OCI-LY1 (cell line): ENCODE data around the gene GZMM.

Experiments
- H2AFZ ChIP-seq: fragments of 200-600 bp; sonication (generic), shearing (Covaris generic); 2 replicates; pipeline ENCODE4 v1.6.0; 2014; ENCODE audit warnings: antibody characterized with exemption, mild to moderate bottlenecking, low read length
- H3F3A ChIP-seq: fragments of 200-600 bp; sonication (generic), shearing (Covaris generic); 2 replicates; pipeline ENCODE4 v1.6.0; 2014; ENCODE audit warnings: mild to moderate bottlenecking, antibody characterized with exemption, low read length, moderate library complexity; ENCODE audit not compliant: insufficient read depth
- H3K27ac ChIP-seq: fragments of 200-600 bp; sonication (generic); 2 replicates; pipeline ENCODE4 v1.5.1; 2014; ENCODE audit warnings: low read length, mixed run types, mild to moderate bottlenecking, low read depth; ENCODE audit not compliant: poor library complexity, severe bottlenecking
- H3K27me3 ChIP-seq: fragments of 200-600 bp; sonication (generic); 2 replicates; pipeline ENCODE4 v1.6.0; 2014; ENCODE audit warnings: antibody characterized with exemption, mild to moderate bottlenecking, low read length, moderate library complexity; ENCODE audit not compliant: insufficient read depth
- H3K36me3 ChIP-seq: fragments of 200-600 bp; sonication (generic); 2 replicates; pipeline ENCODE4 v1.6.1; 2014; ENCODE audit warnings: mild to moderate bottlenecking, antibody characterized with exemption, low read length, moderate library complexity, mixed read lengths; ENCODE audit not compliant: insufficient read depth
- H3K4me1 ChIP-seq: fragments of 200-600 bp; sonication (generic); 2 replicates; pipeline ENCODE4 v1.5.1; 2014; ENCODE audit warnings: mild to moderate bottlenecking, low read length, moderate library complexity; ENCODE audit not compliant: insufficient read depth, severe bottlenecking
- H3K4me2 ChIP-seq: fragments of 200-600 bp; sonication (generic), shearing (Covaris generic); 2 replicates; pipeline ENCODE4 v1.6.1; 2014; ENCODE audit warnings: low read length
- H3K4me3 ChIP-seq: fragments of 200-600 bp; sonication (generic); 2 replicates; pipeline ENCODE4 v1.5.1; 2014; ENCODE audit warnings: low read length, low read depth, mild to moderate bottlenecking, mixed read lengths; ENCODE audit not compliant: poor library complexity, severe bottlenecking
- H3K79me2 ChIP-seq: fragments of 200-600 bp; shearing (Covaris generic); 2 replicates; pipeline ENCODE4 v1.6.1; 2016; ENCODE audit warnings: mixed run types, low read length, mixed read lengths; ENCODE audit not compliant: insufficient read depth
- H3K9ac ChIP-seq: fragments of 200-600 bp; sonication (generic), shearing (Covaris generic); 2 replicates; pipeline ENCODE4 v1.6.1; 2014; ENCODE audit warnings: mild to moderate bottlenecking, low read length, mixed read lengths
- H3K9me2 ChIP-seq: fragments of 200-600 bp; sonication (generic), shearing (Covaris generic); 2 replicates; pipeline ENCODE4 v1.6.1; 2014; ENCODE audit warnings: low read depth, mild to moderate bottlenecking, low read length, mixed read lengths
- H3K9me3 ChIP-seq: fragments of 200-600 bp; shearing (Covaris generic); 2 replicates; pipeline ENCODE4 v1.6.1; 2014; ENCODE audit warnings: low read length, mixed read lengths
- H4K20me1 ChIP-seq: fragments of 200-600 bp; sonication (generic), shearing (Covaris generic); 2 replicates; pipeline ENCODE4 v1.6.0; 2016; ENCODE audit warnings: mild to moderate bottlenecking, low read length; ENCODE audit not compliant: insufficient read depth
- CTCF ChIP-seq: fragments of 200-600 bp; sonication (generic), shearing (Covaris generic); IDR thresholded peaks from 2 replicates; pipeline ENCODE4 v1.5.1; 2017; ENCODE audit warnings: mild to moderate bottlenecking, antibody characterized with exemption, low read length, moderate library complexity, mixed read lengths
- EZH2 ChIP-seq: fragments of 200-600 bp; sonication (generic), shearing (Covaris generic); IDR thresholded peaks from 2 replicates; pipeline ENCODE4 v1.8.0; 2017; ENCODE audit warnings: borderline replicate concordance, mixed run types, mild to moderate bottlenecking, antibody characterized with exemption, low read length, moderate library complexity, mixed read lengths

The GZMM gene

DNA sequence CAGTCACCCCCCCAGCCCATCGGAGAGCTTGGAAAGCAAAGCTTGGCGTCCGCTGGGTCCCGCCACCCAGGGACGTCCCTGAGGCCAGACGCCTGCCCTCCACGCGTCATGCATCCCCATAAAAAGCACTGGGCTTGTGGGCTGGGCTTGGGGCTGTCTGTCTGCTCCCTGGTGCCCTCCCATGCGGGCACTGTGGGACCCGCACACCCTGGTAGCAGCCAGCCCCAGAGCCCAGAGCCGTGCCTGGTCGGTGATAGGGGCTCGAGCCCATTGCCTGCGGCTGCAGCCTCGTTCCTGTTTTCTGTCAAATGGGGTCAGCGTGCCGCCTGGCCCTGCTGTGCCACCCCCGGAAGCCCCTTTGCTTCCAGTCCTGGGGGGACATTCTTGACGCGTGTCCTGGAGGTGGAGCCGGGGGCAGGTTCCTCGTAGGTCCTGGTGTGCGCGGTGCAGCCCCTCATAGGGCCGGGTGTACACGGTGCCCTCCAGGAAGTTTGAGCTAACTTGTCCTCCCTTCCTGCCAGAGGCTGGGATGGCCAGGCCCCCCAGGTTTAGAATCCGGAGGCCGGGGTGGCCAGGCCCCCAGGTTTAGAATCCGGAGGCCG is 4.3 kb upstream of the GZMM start:
- Histone ChIP-seq H3K4me2 (no peak overlapping the region), H3K79me2 (no peaks in the 10 kb centered on the region), H2AFZ (no peak overlapping the region), H3K9ac (no peak overlapping the region), H3K27ac (no peak overlapping the region), H3K9me3 (no peaks in the 10 kb centered on the region), H3F3A (no peaks in the 10 kb centered on the region), H3K4me3 (no peak overlapping the region), H3K36me3 (peaks cover 14% of the 10 kb centered on the region), H3K4me1 (peaks cover 10% of the 10 kb centered on the region), H4K20me1 (no peaks in the 10 kb centered on the region), H3K9me2 (no peaks in the 10 kb centered on the region), H3K27me3 (no peaks in the 10 kb centered on the region)
- TF ChIP-seq CTCF (no peak), EZH2 (no peak)

DNA sequence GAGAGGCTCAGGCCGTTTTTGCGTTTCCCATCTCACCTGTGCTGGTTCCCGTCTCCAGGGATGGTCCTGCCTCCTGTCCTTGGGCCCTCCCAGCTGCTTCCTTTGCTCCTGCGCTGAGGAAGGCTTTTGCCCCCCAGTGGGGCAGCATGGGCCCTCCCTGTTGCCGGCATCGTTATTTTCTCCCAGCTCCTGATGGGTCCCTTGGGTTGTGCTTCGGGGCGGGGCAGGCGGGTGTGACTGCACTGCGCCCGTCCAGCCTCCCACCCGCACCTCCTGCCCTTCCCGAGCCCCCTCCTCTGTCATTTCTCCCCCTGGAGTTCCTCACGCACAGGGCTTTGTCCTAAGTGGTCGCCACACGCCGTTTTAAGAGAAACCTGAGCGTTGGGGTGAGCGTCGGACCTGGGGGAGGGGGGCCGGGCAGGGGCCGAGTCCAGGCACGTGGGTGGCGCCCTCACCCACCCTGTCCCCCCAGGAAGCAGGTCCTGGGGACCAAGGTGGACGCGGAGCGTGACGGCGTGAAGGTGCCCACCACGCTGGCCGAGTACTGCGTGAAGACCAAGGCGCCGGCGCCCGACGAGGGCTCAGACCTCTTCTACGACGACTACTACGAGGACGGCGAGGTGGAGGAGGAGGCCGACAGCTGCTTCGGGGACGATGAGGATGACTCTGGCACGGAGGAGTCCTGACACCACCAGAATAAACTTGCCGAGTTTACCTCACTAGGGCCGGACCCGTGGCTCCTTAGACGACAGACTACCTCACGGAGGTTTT is 2.8 kb upstream of the GZMM start:
- Histone ChIP-seq H4K20me1 (no peaks in the 10 kb centered on the region), H3F3A (no peaks in the 10 kb centered on the region), H3K4me1 (peaks cover 10% of the 10 kb centered on the region), H3K79me2 (no peaks in the 10 kb centered on the region), H3K4me3 (no peak overlapping the region), H3K9me3 (no peaks in the 10 kb centered on the region), H2AFZ (no peak overlapping the region), H3K4me2 (no peak overlapping the region), H3K9ac (no peak overlapping the region), H3K27ac (no peak overlapping the region), H3K27me3 (no peaks in the 10 kb centered on the region), H3K36me3 (peaks cover 14% of the 10 kb centered on the region), H3K9me2 (no peaks in the 10 kb centered on the region)
- no peak for TF ChIP-seq EZH2
- no peak for TF ChIP-seq CTCF

- H3K9me3 ChIP-seq, result no peaks in the 10 kb centered on the region
- H3K36me3 ChIP-seq, result peaks cover 7% of the 10 kb centered on the region
Measured at GRCh38 chr19:541699-542098, 2.2 kb upstream of the GZMM start.

More at GRCh38 chr19:541699-542098, 2.2 kb upstream of the GZMM start:
- no peaks in the 10 kb centered on the region for H4K20me1 ChIP-seq
- H3K9ac ChIP-seq, result no peak overlapping the region
- TF ChIP-seq CTCF (no peak), EZH2 (no peak)
- H3K9me2 ChIP-seq, result no peaks in the 10 kb centered on the region
- H3K4me1 ChIP-seq, result peaks cover 10% of the 10 kb centered on the region
- H3K79me2 ChIP-seq, result no peaks in the 10 kb centered on the region
- H3K4me3 ChIP-seq, result no peak overlapping the region
- no peak overlapping the region for H3K4me2 ChIP-seq
- no peak overlapping the region for H2AFZ ChIP-seq
- no peaks in the 10 kb centered on the region for H3K27me3 ChIP-seq
- H3K27ac ChIP-seq, result no peak overlapping the region
- no peaks in the 10 kb centered on the region for H3F3A ChIP-seq
